GM12878 (cell line): ENCODE measurements around the gene SPRED2. TPM values are rescaled to one million over a fixed set of nuclear protein-coding genes. Genes with fewer than 3 reads are reported as not detected.

Experiments used
- CBX5 ChIP-seq: sonication (generic); IDR thresholded peaks from 2 replicates; pipeline ENCODE4 v1.6.1; 2016; ENCODE audit warnings: low read depth, moderate library complexity, mild to moderate bottlenecking, inconsistent platforms
- GABPA ChIP-seq: IDR thresholded peaks from 2 replicates; pipeline ENCODE4 v1.6.1; 2014; ENCODE audit warnings: antibody characterized with exemption, low read depth, mild to moderate bottlenecking, inconsistent platforms
- IKZF1 ChIP-seq: fragments of 450-650 bp; conservative IDR thresholded peaks from 2 replicates; pipeline ENCODE4 v1.6.1; 2017; ENCODE audit warnings: antibody characterized with exemption, mild to moderate bottlenecking
- IKZF2 ChIP-seq, 2 experiments: fragments of 450-650 bp; IDR thresholded peaks; 2 replicates each; pipeline ENCODE4 v1.6.1; 2017; ENCODE audit warnings: mild to moderate bottlenecking in 2 of 2, moderate library complexity in 2 of 2
- NFIC ChIP-seq: IDR thresholded peaks from 2 replicates; pipeline ENCODE4 v1.6.1; 2012; ENCODE audit warnings: low read depth, mild to moderate bottlenecking, inconsistent platforms, low read length, moderate library complexity
- RB1 ChIP-seq: fragments of 450-650 bp; formaldehyde crosslinking; IDR thresholded peaks from 2 replicates; pipeline ENCODE4 v1.6.1; 2017; ENCODE audit warnings: mild to moderate bottlenecking, borderline replicate concordance
- RFX5 ChIP-seq: IDR thresholded peaks from 2 replicates; pipeline ENCODE4 v1.6.1; 2011; ENCODE audit warnings: low read depth, low read length, improper control_type of control experiment
- RUNX3 ChIP-seq: IDR thresholded peaks from 2 replicates; pipeline ENCODE4 v1.6.1; 2012; ENCODE audit warnings: low read length, inconsistent platforms
- polyA plus RNA-seq, 11 experiments: library from polyadenylated mRNA; depleted of rRNA in 4 of 11; unstranded in 6 of 11; stranded (reverse) in 5 of 11; fragments of >200 nt; fragmentation: Nextera tagmentation in 4 of 11; fragmentation: Illumina TruSeq in 1 of 11; extraction: Ambion mirVana in 4 of 11; extraction: Trizol in 1 of 11; gene quantifications; 1 replicate in 1 of 11; 2 replicates in 10 of 11; pipeline versions ENCODE4 v1.2.1 to v1.2.3, GENCODE V29; 2011 to 2016; ENCODE audit warnings: inconsistent platforms in 2 of 11, missing spikeins in 2 of 11, low read depth in 1 of 11
- total RNA-seq, 4 experiments: library from RNA; depleted of rRNA in 3 of 4; stranded (reverse); fragments of >200 nt in 3 of 4; fragmentation: Illumina TruSeq in 1 of 4; extraction: Trizol in 1 of 4; gene quantifications; 2 replicates each; pipeline versions ENCODE4 v1.2.1 to v1.2.3, GENCODE V29; 2013 to 2021
- TF ChIP-seq, protein P1 (sequence below): fragments of 450-650 bp; conservative IDR thresholded peaks from 2 replicates; pipeline ENCODE4 v1.6.1; 2017; ENCODE audit warnings: mild to moderate bottlenecking, moderate library complexity
- TF ChIP-seq, protein P2 (sequence below): fragments of 150-350 bp; IDR thresholded peaks from 2 replicates; pipeline ENCODE4 v1.6.1; 2014; ENCODE audit warnings: mild to moderate bottlenecking, low read depth, low read length
- TF ChIP-seq, protein P3 (sequence below): fragments of 450-650 bp; IDR thresholded peaks from 2 replicates; pipeline ENCODE4 v1.6.1; 2016; ENCODE audit warnings: mild to moderate bottlenecking
- TF ChIP-seq, protein P4 (sequence below): IDR thresholded peaks from 2 replicates; pipeline ENCODE4 v1.6.1; 2012; ENCODE audit warnings: mild to moderate bottlenecking, low read depth, low read length
- TF ChIP-seq, protein P5 (sequence below): fragments of 450-650 bp; IDR thresholded peaks from 2 replicates; pipeline ENCODE4 v1.6.1; 2017; ENCODE audit warnings: low read depth, mild to moderate bottlenecking, moderate library complexity

Gene SPRED2
- total and polyA plus RNA-seq, 10 of the 15 experiments (the other 5 are each of a cell fraction or from before 2014, with no cell fraction given), result 3.0 to 23.9 (median 9.7) TPM

DNA sequence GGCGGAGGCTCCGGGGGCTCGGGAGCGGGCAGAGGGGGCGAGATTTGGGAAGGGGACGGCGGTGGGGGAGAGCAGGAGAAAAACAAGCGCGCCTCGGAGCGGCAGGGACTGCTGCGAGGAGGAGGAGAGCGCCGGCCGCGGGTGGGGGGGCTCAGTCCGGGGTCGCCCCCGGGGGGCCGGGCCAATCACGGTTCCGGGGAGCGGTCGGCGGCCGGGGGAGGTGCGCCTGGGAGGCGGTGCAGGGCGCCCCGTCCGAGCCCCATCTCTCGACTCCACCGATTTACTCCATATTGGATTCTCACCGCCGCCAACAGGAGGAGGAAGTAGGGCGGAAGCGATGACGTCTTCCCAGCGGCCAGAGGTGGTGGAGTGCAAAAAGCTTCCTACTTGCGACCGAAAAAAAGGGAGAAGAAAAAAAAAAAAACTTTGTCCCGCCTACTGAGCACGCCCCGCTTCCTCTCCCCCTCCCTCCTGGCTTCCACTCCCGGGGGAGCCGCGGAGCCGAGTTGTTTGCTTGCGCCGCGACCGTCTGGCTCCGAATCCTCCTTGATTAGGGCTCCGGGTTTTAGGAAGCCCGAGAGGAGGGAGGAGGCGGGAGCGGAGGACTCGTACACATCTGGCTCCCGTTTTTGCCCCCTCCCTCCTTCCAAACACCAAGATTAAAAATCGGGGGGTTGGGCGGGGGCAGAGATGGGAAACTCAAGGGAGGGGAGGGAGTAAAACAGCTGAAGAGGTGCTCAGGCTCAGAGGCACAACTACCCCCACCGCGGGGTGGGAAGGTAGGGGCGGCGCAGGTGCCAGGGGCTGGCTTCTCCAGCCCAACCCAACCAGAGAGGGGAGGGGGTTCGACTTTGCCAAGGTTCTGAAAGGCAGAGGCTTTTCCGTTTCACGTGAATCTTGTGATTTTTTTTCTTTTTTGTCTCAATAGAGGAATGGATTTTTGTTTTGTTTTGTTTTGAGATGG lies at the start of gene SPRED2 (continued):
- TF ChIP-seq, protein P1, sequence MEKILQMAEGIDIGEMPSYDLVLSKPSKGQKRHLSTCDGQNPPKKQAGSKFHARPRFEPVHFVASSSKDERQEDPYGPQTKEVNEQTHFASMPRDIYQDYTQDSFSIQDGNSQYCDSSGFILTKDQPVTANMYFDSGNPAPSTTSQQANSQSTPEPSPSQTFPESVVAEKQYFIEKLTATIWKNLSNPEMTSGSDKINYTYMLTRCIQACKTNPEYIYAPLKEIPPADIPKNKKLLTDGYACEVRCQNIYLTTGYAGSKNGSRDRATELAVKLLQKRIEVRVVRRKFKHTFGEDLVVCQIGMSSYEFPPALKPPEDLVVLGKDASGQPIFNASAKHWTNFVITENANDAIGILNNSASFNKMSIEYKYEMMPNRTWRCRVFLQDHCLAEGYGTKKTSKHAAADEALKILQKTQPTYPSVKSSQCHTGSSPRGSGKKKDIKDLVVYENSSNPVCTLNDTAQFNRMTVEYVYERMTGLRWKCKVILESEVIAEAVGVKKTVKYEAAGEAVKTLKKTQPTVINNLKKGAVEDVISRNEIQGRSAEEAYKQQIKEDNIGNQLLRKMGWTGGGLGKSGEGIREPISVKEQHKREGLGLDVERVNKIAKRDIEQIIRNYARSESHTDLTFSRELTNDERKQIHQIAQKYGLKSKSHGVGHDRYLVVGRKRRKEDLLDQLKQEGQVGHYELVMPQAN, result peak; percentile 22; the same call in 1 of the 2 replicates
- 0 out of 2 replicates have a peak, but pooled peaks have one; percentile 43 for TF ChIP-seq NFIC
- TF ChIP-seq IKZF2 (IDR thresholded peaks at IDR 0.05), result peak; percentile 84
- TF ChIP-seq RFX5, result no peak
- peak; percentile 96 for TF ChIP-seq IKZF1
- TF ChIP-seq RB1, result peak; percentile 78; the same call in 1 of the 2 replicates
- TF ChIP-seq, protein P2, sequence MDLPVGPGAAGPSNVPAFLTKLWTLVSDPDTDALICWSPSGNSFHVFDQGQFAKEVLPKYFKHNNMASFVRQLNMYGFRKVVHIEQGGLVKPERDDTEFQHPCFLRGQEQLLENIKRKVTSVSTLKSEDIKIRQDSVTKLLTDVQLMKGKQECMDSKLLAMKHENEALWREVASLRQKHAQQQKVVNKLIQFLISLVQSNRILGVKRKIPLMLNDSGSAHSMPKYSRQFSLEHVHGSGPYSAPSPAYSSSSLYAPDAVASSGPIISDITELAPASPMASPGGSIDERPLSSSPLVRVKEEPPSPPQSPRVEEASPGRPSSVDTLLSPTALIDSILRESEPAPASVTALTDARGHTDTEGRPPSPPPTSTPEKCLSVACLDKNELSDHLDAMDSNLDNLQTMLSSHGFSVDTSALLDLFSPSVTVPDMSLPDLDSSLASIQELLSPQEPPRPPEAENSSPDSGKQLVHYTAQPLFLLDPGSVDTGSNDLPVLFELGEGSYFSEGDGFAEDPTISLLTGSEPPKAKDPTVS, result no peak
- TF ChIP-seq RUNX3, result peak; percentile 51; the same call in 1 of the 2 replicates
- TF ChIP-seq, protein P3, sequence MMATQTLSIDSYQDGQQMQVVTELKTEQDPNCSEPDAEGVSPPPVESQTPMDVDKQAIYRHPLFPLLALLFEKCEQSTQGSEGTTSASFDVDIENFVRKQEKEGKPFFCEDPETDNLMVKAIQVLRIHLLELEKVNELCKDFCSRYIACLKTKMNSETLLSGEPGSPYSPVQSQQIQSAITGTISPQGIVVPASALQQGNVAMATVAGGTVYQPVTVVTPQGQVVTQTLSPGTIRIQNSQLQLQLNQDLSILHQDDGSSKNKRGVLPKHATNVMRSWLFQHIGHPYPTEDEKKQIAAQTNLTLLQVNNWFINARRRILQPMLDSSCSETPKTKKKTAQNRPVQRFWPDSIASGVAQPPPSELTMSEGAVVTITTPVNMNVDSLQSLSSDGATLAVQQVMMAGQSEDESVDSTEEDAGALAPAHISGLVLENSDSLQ, result no peak; the same call in 1 of the 2 replicates
- peak; percentile 71; the same call in 1 of the 2 replicates for TF ChIP-seq CBX5
- TF ChIP-seq GABPA, result peak; percentile 34; the same call in 1 of the 2 replicates
- TF ChIP-seq, protein P4, sequence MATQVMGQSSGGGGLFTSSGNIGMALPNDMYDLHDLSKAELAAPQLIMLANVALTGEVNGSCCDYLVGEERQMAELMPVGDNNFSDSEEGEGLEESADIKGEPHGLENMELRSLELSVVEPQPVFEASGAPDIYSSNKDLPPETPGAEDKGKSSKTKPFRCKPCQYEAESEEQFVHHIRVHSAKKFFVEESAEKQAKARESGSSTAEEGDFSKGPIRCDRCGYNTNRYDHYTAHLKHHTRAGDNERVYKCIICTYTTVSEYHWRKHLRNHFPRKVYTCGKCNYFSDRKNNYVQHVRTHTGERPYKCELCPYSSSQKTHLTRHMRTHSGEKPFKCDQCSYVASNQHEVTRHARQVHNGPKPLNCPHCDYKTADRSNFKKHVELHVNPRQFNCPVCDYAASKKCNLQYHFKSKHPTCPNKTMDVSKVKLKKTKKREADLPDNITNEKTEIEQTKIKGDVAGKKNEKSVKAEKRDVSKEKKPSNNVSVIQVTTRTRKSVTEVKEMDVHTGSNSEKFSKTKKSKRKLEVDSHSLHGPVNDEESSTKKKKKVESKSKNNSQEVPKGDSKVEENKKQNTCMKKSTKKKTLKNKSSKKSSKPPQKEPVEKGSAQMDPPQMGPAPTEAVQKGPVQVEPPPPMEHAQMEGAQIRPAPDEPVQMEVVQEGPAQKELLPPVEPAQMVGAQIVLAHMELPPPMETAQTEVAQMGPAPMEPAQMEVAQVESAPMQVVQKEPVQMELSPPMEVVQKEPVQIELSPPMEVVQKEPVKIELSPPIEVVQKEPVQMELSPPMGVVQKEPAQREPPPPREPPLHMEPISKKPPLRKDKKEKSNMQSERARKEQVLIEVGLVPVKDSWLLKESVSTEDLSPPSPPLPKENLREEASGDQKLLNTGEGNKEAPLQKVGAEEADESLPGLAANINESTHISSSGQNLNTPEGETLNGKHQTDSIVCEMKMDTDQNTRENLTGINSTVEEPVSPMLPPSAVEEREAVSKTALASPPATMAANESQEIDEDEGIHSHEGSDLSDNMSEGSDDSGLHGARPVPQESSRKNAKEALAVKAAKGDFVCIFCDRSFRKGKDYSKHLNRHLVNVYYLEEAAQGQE, result no peak
- TF ChIP-seq, protein P5, sequence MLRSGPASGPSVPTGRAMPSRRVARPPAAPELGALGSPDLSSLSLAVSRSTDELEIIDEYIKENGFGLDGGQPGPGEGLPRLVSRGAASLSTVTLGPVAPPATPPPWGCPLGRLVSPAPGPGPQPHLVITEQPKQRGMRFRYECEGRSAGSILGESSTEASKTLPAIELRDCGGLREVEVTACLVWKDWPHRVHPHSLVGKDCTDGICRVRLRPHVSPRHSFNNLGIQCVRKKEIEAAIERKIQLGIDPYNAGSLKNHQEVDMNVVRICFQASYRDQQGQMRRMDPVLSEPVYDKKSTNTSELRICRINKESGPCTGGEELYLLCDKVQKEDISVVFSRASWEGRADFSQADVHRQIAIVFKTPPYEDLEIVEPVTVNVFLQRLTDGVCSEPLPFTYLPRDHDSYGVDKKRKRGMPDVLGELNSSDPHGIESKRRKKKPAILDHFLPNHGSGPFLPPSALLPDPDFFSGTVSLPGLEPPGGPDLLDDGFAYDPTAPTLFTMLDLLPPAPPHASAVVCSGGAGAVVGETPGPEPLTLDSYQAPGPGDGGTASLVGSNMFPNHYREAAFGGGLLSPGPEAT, result peak; percentile 98
